Caco-2 (cell line): ENCODE measurements around the gene NDUFAB1. TPM values are rescaled to one million over a fixed set of nuclear protein-coding genes. Genes with fewer than 3 reads are reported as not detected.
"Not testable (repeated sequence)": the region's sequence is repeated elsewhere in the genome, so short reads cannot be mapped to it uniquely, and the experiment has no call there.

Source experiments
- BruUV-seq: library from RNA; stranded (reverse); fragments of 400-500 nt; replicated peaks from 2 replicates; lab custom pipeline; 2021; lab: Mats Ljungman, UMichigan
- CTCF ChIA-PET: fragments of 300-600 bp; sonication (Branson Sonifier 250); formaldehyde crosslinking; loops from one replicate; lab custom pipeline; 2022; ENCODE audit warnings: antibody characterized with exemption; lab: Charles Lee
- POLR2A ChIA-PET: fragments of 300-600 bp; sonication (Branson Sonifier 250); formaldehyde crosslinking; loops from one replicate; lab custom pipeline; 2022; ENCODE audit warnings: antibody characterized with exemption; lab: Charles Lee
- DNase-seq, 2 experiments: peaks; one replicate each; pipeline versions ENCODE4 v3.0.0 to v3.0.0-alpha.2; 2020 to 2022
- H3K27me3 ChIP-seq: replicated peaks from 2 replicates; pipeline ENCODE4 v1.6.0; 2011; ENCODE audit warnings: low read length; ENCODE audit not compliant: control insufficient read depth, insufficient read depth
- H3K36me3 ChIP-seq: 2 replicates; pipeline ENCODE4 v1.5.1; 2011; ENCODE audit warnings: low read length; ENCODE audit not compliant: control insufficient read depth, insufficient read depth
- H3K4me1 ChIP-seq: fragments of 250-450 bp; sonication (Bioruptor Pico); 2 replicates; pipeline ENCODE4 v1.5.1; 2020; ENCODE audit warnings: mild to moderate bottlenecking
- H3K4me3 ChIP-seq: 2 replicates; pipeline ENCODE4 v1.5.1; 2011; ENCODE audit warnings: low read depth, mild to moderate bottlenecking, control low read depth, low read length
- H3K9me3 ChIP-seq: fragments of 250-450 bp; sonication (Bioruptor Pico); 2 replicates; pipeline ENCODE4 v1.5.1; 2020; ENCODE audit warnings: mild to moderate bottlenecking, moderate library complexity
- H3K27ac Mint-ChIP-seq: one replicate; pipeline ENCODE4 v1.8.0; 2022; ENCODE audit warnings: mixed read lengths; ENCODE audit not compliant: unreplicated experiment
- H3K27me3 Mint-ChIP-seq: one replicate; pipeline ENCODE4 v1.8.0; 2022; ENCODE audit warnings: mixed read lengths; ENCODE audit not compliant: insufficient read depth, unreplicated experiment
- H3K36me3 Mint-ChIP-seq: one replicate; pipeline ENCODE4 v1.8.0; 2022; ENCODE audit warnings: mild to moderate bottlenecking, mixed read lengths; ENCODE audit not compliant: insufficient read depth, unreplicated experiment
- H3K4me1 Mint-ChIP-seq: one replicate; pipeline ENCODE4 v1.8.0; 2022; ENCODE audit warnings: low read depth, mixed read lengths; ENCODE audit not compliant: unreplicated experiment
- H3K4me3 Mint-ChIP-seq: one replicate; pipeline ENCODE4 v1.8.0; 2022; ENCODE audit warnings: mild to moderate bottlenecking, moderate library complexity, mixed read lengths; ENCODE audit not compliant: unreplicated experiment
- H3K9me3 Mint-ChIP-seq: one replicate; pipeline ENCODE4 v1.8.0; 2022; ENCODE audit warnings: mixed read lengths; ENCODE audit not compliant: unreplicated experiment
- CTCF ChIP-seq, 2 experiments: fragments of 200-600 bp in 1 of 2; IDR thresholded peaks; 1 replicate in 1 of 2; 2 replicates in 1 of 2; pipeline versions ENCODE4 v1.5.1 to v1.8.0; 2011 to 2022; ENCODE audit warnings: antibody characterized with exemption in 1 of 2, control low read depth in 1 of 2, inconsistent platforms in 1 of 2, low read depth in 1 of 2, low read length in 1 of 2, mild to moderate bottlenecking in 1 of 2, moderate library complexity in 1 of 2; ENCODE audit not compliant: insufficient read depth in 1 of 2, severe bottlenecking in 1 of 2, unreplicated experiment in 1 of 2
- intact Hi-C: fragments of 100-400 bp; cut with micrococcal nuclease; formaldehyde crosslinking; loops from one replicate; pipeline ENCODE4 v1.10.0; 2022; ENCODE audit not compliant: unreplicated experiment
- total RNA-seq: library from RNA; stranded (reverse); gene quantifications from 2 replicates; pipeline ENCODE4 v1.2.3, GENCODE V29; 2022

The NDUFAB1 gene
- total RNA-seq, 1 experiment from 2014 or later: 87.1 TPM

GRCh38 chr16:23624092-23624491 lies 28.0 kb upstream of the NDUFAB1 start:
- Mint-ChIP-seq H3K36me3 (peaks cover 55% of the 10 kb centered on the region), H3K27me3 (no peaks in the 10 kb centered on the region), H3K4me1 (no peaks in the 10 kb centered on the region), H3K27ac (no peak overlapping the region), H3K4me3 (no peak overlapping the region), H3K9me3 (no peaks in the 10 kb centered on the region)
- TF ChIP-seq CTCF (IDR thresholded peaks at IDR 0.05; ENCODE audit: insufficient read depth in 1 of 2, low read depth in 1 of 2, low read length in 1 of 2, severe bottlenecking in 1 of 2, unreplicated experiment in 1 of 2): no peak
- Histone ChIP-seq H3K4me1 (no peaks in the 10 kb centered on the region), H3K27me3 (no peaks in the 10 kb centered on the region), H3K9me3 (no peaks in the 10 kb centered on the region), H3K36me3 (peaks cover 3% of the 10 kb centered on the region; the same call in 1 of the 2 replicates), H3K4me3 (no peak overlapping the region)
- DNase-seq: no peak
- CTCF ChIA-PET: no interaction called here
- intact Hi-C loops: no loop called here
- no TSS peak for BruUV-seq
- POLR2A ChIA-PET: no interaction called here

DNA sequence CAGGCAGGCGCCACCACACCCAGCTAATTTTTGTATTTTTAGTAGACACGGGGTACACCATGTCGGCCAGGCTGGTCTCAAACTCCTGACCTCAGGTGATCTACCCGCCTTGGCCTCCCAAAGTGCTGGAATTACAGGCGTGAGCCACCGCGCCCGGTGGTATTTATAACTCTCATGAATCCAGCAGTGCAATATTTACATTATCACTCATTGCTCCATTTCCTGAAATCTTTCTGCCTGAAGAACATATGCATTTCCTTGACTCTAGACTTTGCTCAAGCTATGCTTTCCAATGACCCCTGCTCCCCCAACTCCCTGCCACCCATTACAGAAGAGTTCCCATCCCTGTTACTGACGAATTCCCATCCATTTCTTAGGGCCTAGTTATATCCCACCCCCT lies 19.7 kb upstream of the NDUFAB1 start:
- H3K27me3 Mint-ChIP-seq: no peaks in the 10 kb centered on the region
- H3K27me3 ChIP-seq: no peaks in the 10 kb centered on the region
- BruUV-seq: no TSS peak
- H3K36me3 ChIP-seq: no peaks in the 10 kb centered on the region
- no peak overlapping the region for H3K4me3 ChIP-seq
- no peaks in the 10 kb centered on the region for H3K4me1 Mint-ChIP-seq
- no peaks in the 10 kb centered on the region for H3K9me3 ChIP-seq
- POLR2A ChIA-PET: no interaction called here
- TF ChIP-seq CTCF (IDR thresholded peaks at IDR 0.05; ENCODE audit: insufficient read depth in 1 of 2, low read depth in 1 of 2, low read length in 1 of 2, severe bottlenecking in 1 of 2, unreplicated experiment in 1 of 2): no peak
- CTCF ChIA-PET: no interaction called here
- DNase-seq: peak; percentile 14 to 40
- no peaks in the 10 kb centered on the region for H3K4me1 ChIP-seq
- no peak overlapping the region for H3K27ac Mint-ChIP-seq
- H3K36me3 Mint-ChIP-seq: peaks cover 46% of the 10 kb centered on the region
- no peaks in the 10 kb centered on the region for H3K9me3 Mint-ChIP-seq
- no peak overlapping the region for H3K4me3 Mint-ChIP-seq
- intact Hi-C loops: no loop called here

DNA sequence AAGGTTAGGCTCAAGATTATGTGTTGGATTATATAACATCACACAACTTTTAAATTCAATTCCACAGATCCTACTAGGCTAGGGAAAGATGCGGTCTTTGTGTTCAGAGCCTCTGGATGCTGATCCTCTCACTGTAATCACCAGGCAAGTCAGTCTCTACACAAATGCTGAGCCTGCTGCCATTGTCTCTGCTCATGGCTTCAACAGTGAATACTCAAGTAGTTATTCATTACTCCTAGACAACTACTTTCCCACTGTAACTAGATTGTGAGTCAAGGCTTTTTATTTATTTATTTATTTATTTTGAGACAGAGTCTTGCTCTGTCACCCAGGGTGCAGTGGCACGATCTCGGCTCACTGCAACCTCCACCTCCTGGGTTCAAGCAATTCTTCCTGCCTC lies 15.8 kb upstream of the NDUFAB1 start:
- Mint-ChIP-seq H3K27me3 (no peaks in the 10 kb centered on the region), H3K27ac (no peak overlapping the region), H3K9me3 (no peaks in the 10 kb centered on the region), H3K4me1 (no peaks in the 10 kb centered on the region), H3K36me3 (peaks cover 37% of the 10 kb centered on the region), H3K4me3 (no peak overlapping the region)
- Histone ChIP-seq H3K27me3 (no peaks in the 10 kb centered on the region), H3K36me3 (no peaks in the 10 kb centered on the region), H3K4me3 (no peak overlapping the region), H3K4me1 (no peaks in the 10 kb centered on the region), H3K9me3 (no peaks in the 10 kb centered on the region)
- no TSS peak for BruUV-seq
- ChIA-PET CTCF (no interaction called here), POLR2A (no interaction called here)
- no peak for DNase-seq
- no peak for TF ChIP-seq CTCF (IDR thresholded peaks at IDR 0.05; ENCODE audit: insufficient read depth in 1 of 2, low read depth in 1 of 2, low read length in 1 of 2, severe bottlenecking in 1 of 2, unreplicated experiment in 1 of 2)
- intact Hi-C loops: no loop called here

GRCh38 chr16:23610905-23611304 lies 14.8 kb upstream of the NDUFAB1 start:
- H3K4me1 Mint-ChIP-seq, H3K4me3 Mint-ChIP-seq, H3K4me3 ChIP-seq, POLR2A ChIA-PET, H3K27me3 Mint-ChIP-seq, intact Hi-C loops, H3K4me1 ChIP-seq, H3K27me3 ChIP-seq, H3K27ac Mint-ChIP-seq, H3K9me3 ChIP-seq, DNase-seq, BruUV-seq, H3K9me3 Mint-ChIP-seq, CTCF ChIA-PET, H3K36me3 ChIP-seq: not testable (repeated sequence)
- H3K36me3 Mint-ChIP-seq: peaks cover 30% of the 10 kb centered on the region
